ENCODE measurements around the gene DZIP3. TPM values are rescaled to one million over a fixed set of nuclear protein-coding genes. Genes with fewer than 3 reads are reported as not detected.

DZIP3 gene
- total RNA-seq, 1 experiment from 2014 or later = 22.1 TPM

DNA sequence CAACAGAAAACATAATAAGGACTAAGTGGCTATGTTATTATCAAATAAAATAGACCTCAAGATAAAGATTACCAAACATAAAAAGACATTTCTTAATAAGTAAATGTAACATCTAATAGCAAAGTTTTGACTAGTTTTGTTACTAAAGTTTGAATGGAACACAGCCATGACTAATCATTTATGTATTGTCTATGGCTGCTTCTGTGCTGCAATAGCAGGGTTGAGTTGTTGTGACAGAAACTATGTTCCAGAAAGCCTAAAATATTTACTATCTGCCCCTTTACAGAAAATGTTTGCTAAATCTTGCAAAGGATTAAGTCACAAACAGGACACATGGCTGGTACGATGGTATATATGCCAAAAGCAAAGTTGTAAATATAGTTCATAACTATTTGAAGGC lies 41.2 kb upstream of the DZIP3 start:
- Histone ChIP-seq H2AFZ (ENCODE audit: low read length) (no peak overlapping the region), H4K5ac (ENCODE audit: insufficient read length, low read depth, low read length) (no peak overlapping the region), H3K79me2 (ENCODE audit: insufficient read depth, low read length) (no peaks in the 10 kb centered on the region), H3K23me2 (ENCODE audit: insufficient read length, low read depth, low read length, poor library complexity, severe bottlenecking) (no peaks in the 10 kb centered on the region), H3K56ac (ENCODE audit: insufficient read length, low read depth, low read length) (no peak overlapping the region), H3T11ph (ENCODE audit: low read length) (no peak overlapping the region), H2AK5ac (ENCODE audit: insufficient read length, low read length) (no peak overlapping the region), H3K4me2 (ENCODE audit: insufficient read depth, insufficient read length, low read length) (no peak overlapping the region), H4K20me1 (ENCODE audit: control insufficient read depth, insufficient read depth, insufficient read length) (no peaks in the 10 kb centered on the region), H3K27me3 (ENCODE audit: insufficient read depth, low read length) (no peaks in the 10 kb centered on the region), H3K14ac (ENCODE audit: insufficient read depth, low read length) (no peak overlapping the region), H2BK5ac (ENCODE audit: insufficient read length, low read length) (no peak overlapping the region), H2BK20ac (ENCODE audit: low read depth, low read length, poor library complexity, severe bottlenecking) (no peak overlapping the region), H3K4ac (ENCODE audit: low read depth, low read length) (no peak overlapping the region), H3K9me3 (ENCODE audit: control insufficient read depth, low read depth, low read length) (no peaks in the 10 kb centered on the region), H2BK120ac (ENCODE audit: low read depth, low read length, poor library complexity, severe bottlenecking) (no peak overlapping the region), H3K27ac (ENCODE audit: insufficient read length, low read depth, low read length) (no peak overlapping the region), H3K4me1 (ENCODE audit: insufficient read depth, low read length) (no peaks in the 10 kb centered on the region), H2BK12ac (ENCODE audit: insufficient read length, low read depth, low read length) (no peak overlapping the region), H3K23ac (ENCODE audit: insufficient read length, low read depth, low read length) (no peak overlapping the region), H4K8ac (replicated peaks; ENCODE audit: insufficient read length, low read depth, low read length) (no peak overlapping the region), H3K79me1 (ENCODE audit: insufficient read depth, low read depth, low read length, poor library complexity, severe bottlenecking) (no peaks in the 10 kb centered on the region), H4K91ac (ENCODE audit: insufficient read length, low read depth, low read length) (no peak overlapping the region), H2BK15ac (ENCODE audit: low read depth, low read length) (no peak overlapping the region), H3K18ac (ENCODE audit: insufficient read length, low read depth, low read length) (no peak overlapping the region), H3K9ac (ENCODE audit: extremely low read depth, insufficient read length, low read length) (no peak overlapping the region)
- Mint-ChIP-seq H3K4me3 (no peak overlapping the region), H3K9me3 (peaks cover 0 to under 1% of the 10 kb centered on the region in 2 experiments; a peak in 2 of 5 replicates), H3K4me1 (peaks cover 0 to 5% of the 10 kb centered on the region in 2 experiments; a peak in 2 of 4 replicates), H3K27ac (no peak overlapping the region), H3K36me3 (ENCODE audit: insufficient read depth in 1 of 3, low read depth in 3 of 3) (peaks cover 20 to 40% (median 32%) of the 10 kb centered on the region in 3 experiments), H3K27me3 (ENCODE audit: low read depth) (no peaks in the 10 kb centered on the region)
- TF ChIP-seq, protein P1, sequence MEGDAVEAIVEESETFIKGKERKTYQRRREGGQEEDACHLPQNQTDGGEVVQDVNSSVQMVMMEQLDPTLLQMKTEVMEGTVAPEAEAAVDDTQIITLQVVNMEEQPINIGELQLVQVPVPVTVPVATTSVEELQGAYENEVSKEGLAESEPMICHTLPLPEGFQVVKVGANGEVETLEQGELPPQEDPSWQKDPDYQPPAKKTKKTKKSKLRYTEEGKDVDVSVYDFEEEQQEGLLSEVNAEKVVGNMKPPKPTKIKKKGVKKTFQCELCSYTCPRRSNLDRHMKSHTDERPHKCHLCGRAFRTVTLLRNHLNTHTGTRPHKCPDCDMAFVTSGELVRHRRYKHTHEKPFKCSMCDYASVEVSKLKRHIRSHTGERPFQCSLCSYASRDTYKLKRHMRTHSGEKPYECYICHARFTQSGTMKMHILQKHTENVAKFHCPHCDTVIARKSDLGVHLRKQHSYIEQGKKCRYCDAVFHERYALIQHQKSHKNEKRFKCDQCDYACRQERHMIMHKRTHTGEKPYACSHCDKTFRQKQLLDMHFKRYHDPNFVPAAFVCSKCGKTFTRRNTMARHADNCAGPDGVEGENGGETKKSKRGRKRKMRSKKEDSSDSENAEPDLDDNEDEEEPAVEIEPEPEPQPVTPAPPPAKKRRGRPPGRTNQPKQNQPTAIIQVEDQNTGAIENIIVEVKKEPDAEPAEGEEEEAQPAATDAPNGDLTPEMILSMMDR (conservative IDR thresholded peaks at IDR 0.05) = no peak
- no CpG with 5 or more reads among the region's 1 CpG for WGBS (ENCODE audit: extremely low coverage, insufficient read length, low lambda C conversion rate)
- no peak for DNase-seq

Data from H9 (cell line).